Calu3 (cell line): ENCODE data around the gene EYA2. TPM values are rescaled to one million over a fixed set of nuclear protein-coding genes. Genes with fewer than 3 reads are reported as not detected.

Experiments
- BruUV-seq: library from RNA; stranded (reverse); fragments of 400-500 nt; replicated peaks from 2 replicates; lab custom pipeline; 2021; lab: Mats Ljungman, UMichigan
- CTCF ChIA-PET: fragments of 300-600 bp; sonication (Branson Sonifier 250); formaldehyde crosslinking; loops from one replicate; lab custom pipeline; 2022; ENCODE audit warnings: antibody characterized with exemption; lab: Charles Lee
- DNase-seq: peaks from one replicate; pipeline ENCODE4 v3.0.0; 2022
- H3K27ac Mint-ChIP-seq: one replicate; pipeline ENCODE4 v1.8.0; 2022; ENCODE audit warnings: mixed read lengths; ENCODE audit not compliant: unreplicated experiment
- H3K27me3 Mint-ChIP-seq: one replicate; pipeline ENCODE4 v1.8.0; 2022; ENCODE audit warnings: mixed read lengths; ENCODE audit not compliant: unreplicated experiment
- H3K36me3 Mint-ChIP-seq: one replicate; pipeline ENCODE4 v1.8.0; 2022; ENCODE audit warnings: mild to moderate bottlenecking, moderate library complexity, mixed read lengths; ENCODE audit not compliant: insufficient read depth, unreplicated experiment
- H3K4me1 Mint-ChIP-seq: one replicate; pipeline ENCODE4 v1.8.0; 2022; ENCODE audit warnings: mild to moderate bottlenecking, low read depth, mixed read lengths; ENCODE audit not compliant: unreplicated experiment
- H3K4me3 Mint-ChIP-seq: one replicate; pipeline ENCODE4 v1.8.0; 2022; ENCODE audit warnings: mild to moderate bottlenecking, low read depth, moderate library complexity, mixed read lengths; ENCODE audit not compliant: unreplicated experiment
- H3K9me3 Mint-ChIP-seq: one replicate; pipeline ENCODE4 v1.8.0; 2022; ENCODE audit warnings: low read depth, mixed read lengths; ENCODE audit not compliant: unreplicated experiment
- intact Hi-C: fragments of 100-400 bp; cut with micrococcal nuclease; formaldehyde crosslinking; loops from one replicate; pipeline ENCODE4 v1.10.0; 2022; ENCODE audit not compliant: unreplicated experiment
- total RNA-seq: library from RNA; stranded (reverse); gene quantifications from 2 replicates; pipeline ENCODE4 v1.2.3, GENCODE V29; 2022
- TF ChIP-seq, protein P1 (sequence below): fragments of 200-600 bp; IDR thresholded peaks from one replicate; pipeline ENCODE4 v1.8.0; 2022; ENCODE audit warnings: antibody characterized with exemption; ENCODE audit not compliant: unreplicated experiment

EYA2 gene
- total RNA-seq, 1 experiment from 2014 or later = 0.35 TPM

- CTCF ChIA-PET = interaction anchor here (0.6 kb wide), 2 partner anchors 19 to 93 kb away, joined by 3 read pairs; no protein-coding TSS in a partner anchor
- H3K27me3 Mint-ChIP-seq = peaks cover 20% of the 10 kb centered on the region
- TF ChIP-seq, protein P1, sequence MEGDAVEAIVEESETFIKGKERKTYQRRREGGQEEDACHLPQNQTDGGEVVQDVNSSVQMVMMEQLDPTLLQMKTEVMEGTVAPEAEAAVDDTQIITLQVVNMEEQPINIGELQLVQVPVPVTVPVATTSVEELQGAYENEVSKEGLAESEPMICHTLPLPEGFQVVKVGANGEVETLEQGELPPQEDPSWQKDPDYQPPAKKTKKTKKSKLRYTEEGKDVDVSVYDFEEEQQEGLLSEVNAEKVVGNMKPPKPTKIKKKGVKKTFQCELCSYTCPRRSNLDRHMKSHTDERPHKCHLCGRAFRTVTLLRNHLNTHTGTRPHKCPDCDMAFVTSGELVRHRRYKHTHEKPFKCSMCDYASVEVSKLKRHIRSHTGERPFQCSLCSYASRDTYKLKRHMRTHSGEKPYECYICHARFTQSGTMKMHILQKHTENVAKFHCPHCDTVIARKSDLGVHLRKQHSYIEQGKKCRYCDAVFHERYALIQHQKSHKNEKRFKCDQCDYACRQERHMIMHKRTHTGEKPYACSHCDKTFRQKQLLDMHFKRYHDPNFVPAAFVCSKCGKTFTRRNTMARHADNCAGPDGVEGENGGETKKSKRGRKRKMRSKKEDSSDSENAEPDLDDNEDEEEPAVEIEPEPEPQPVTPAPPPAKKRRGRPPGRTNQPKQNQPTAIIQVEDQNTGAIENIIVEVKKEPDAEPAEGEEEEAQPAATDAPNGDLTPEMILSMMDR = no peak
- no peak overlapping the region for H3K4me3 Mint-ChIP-seq
- no peaks in the 10 kb centered on the region for H3K4me1 Mint-ChIP-seq
- BruUV-seq = no TSS peak
- H3K36me3 Mint-ChIP-seq = no peaks in the 10 kb centered on the region
- intact Hi-C loops = no loop called here
- no peak overlapping the region for H3K27ac Mint-ChIP-seq
- no peak for DNase-seq
- H3K9me3 Mint-ChIP-seq = no peaks in the 10 kb centered on the region
Measured at GRCh38 chr20:47164140-47164539, 269.5 kb downstream of the EYA2 start.

DNA sequence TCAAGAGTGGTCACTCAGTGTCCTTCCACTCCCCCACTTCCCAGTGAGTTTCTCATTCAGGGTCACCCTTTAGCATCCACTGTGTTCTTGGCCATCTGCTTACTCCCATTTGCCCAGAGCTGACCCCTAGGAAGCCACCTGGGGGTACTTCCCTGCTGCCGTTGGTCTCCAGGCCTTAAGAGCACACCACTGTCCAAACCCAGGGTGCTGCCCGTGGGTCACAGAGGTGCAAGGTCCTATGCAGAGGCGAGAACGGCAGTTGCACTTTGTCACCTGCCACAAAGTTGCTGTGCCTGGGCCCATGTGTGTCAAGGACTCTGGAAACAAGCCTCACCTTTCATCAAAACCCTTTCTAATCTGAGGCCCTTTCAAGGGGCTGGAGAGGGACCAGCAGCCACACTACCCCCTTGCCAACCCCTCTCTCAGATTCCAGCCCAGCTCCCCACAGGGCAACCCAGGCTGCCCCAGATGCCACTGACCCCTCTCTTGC, 270.8 kb downstream of the EYA2 start:
- no peaks in the 10 kb centered on the region for H3K4me1 Mint-ChIP-seq
- no peaks in the 10 kb centered on the region for H3K9me3 Mint-ChIP-seq
- no peak overlapping the region for H3K27ac Mint-ChIP-seq
- H3K4me3 Mint-ChIP-seq = no peak overlapping the region
- intact Hi-C loops = no loop called here
- H3K36me3 Mint-ChIP-seq = no peaks in the 10 kb centered on the region
- no TSS peak for BruUV-seq
- peaks cover 32% of the 10 kb centered on the region for H3K27me3 Mint-ChIP-seq
- no peak for DNase-seq
- TF ChIP-seq, protein P1 = no peak
- CTCF ChIA-PET = interaction anchor here (1.2 kb wide), 1 partner anchor 28 kb away, joined by 3 read pairs; no protein-coding TSS in a partner anchor

DNA sequence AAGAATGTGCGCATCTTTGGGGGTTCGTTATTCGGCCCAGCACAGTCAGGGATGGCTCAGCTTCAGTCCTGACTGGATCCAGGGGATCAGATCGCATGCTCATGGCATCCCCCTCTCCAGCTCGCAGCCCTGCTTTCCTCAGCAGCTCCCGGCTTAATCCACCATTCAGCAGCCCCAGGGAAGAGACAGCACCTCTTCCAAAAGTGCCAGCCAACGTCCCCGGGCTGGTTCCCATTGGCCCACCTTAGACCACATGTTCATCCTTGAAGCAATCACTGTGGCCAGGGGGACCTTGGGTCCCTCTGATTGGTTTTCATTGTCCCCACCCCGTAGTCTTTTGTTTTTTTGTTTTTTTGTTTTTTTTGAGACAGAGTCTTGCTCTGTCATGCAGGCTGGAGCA, 273.2 kb downstream of the EYA2 start:
- intact Hi-C loops = no loop called here
- no peaks in the 10 kb centered on the region for H3K4me1 Mint-ChIP-seq
- TF ChIP-seq, protein P1 = no peak
- H3K9me3 Mint-ChIP-seq = no peaks in the 10 kb centered on the region
- H3K27ac Mint-ChIP-seq = no peak overlapping the region
- peaks cover 35% of the 10 kb centered on the region for H3K27me3 Mint-ChIP-seq
- H3K36me3 Mint-ChIP-seq = no peaks in the 10 kb centered on the region
- CTCF ChIA-PET = interaction anchor here (0.7 kb wide), 2 partner anchors 387 to 1161 kb away, joined by 3 to 5 read pairs; no protein-coding TSS in a partner anchor
- DNase-seq = no peak
- no TSS peak for BruUV-seq
- no peak overlapping the region for H3K4me3 Mint-ChIP-seq

- TF ChIP-seq, protein P1 = no peak
- no peak overlapping the region for H3K27ac Mint-ChIP-seq
Measured at GRCh38 chr20:47172579-47172978, 277.9 kb downstream of the EYA2 start.

More at GRCh38 chr20:47172579-47172978, 277.9 kb downstream of the EYA2 start:
- DNase-seq = no peak
- CTCF ChIA-PET = no interaction called here
- Mint-ChIP-seq H3K36me3 (no peaks in the 10 kb centered on the region), H3K4me1 (no peaks in the 10 kb centered on the region), H3K9me3 (no peaks in the 10 kb centered on the region), H3K4me3 (no peak overlapping the region), H3K27me3 (peaks cover 51% of the 10 kb centered on the region)
- no TSS peak for BruUV-seq
- intact Hi-C loops = no loop called here
